Activated CD8-positive, alpha-beta T cell treated with anti-CD3 and anti-CD28 coated beads, Interleukin-2, amount 10 ng/mL, durations not matched to agents 7 days and 5 days (primary cell): Measurements from ENCODE around the gene KHNYN. TPM values are rescaled to one million over a fixed set of nuclear protein-coding genes. Genes with fewer than 3 reads are reported as not detected.

Experiments
- total RNA-seq, 2 experiments: library from RNA; stranded (reverse); gene quantifications; one replicate each; pipeline ENCODE4 v1.2.3, GENCODE V29; 2021

KHNYN gene
- total RNA-seq, 2 experiments from 2014 or later = 55.4 to 58.9 TPM

Other genes starting within 250 kb of the KHNYN start
- gene IPO4, start 241.1 kb upstream of the KHNYN start, total RNA-seq = 10 to 100 TPM; 56.3 to 60.1 TPM
- 10 to 100 TPM; 29.3 to 32.8 TPM for gene TM9SF1, start 234.5 kb upstream of the KHNYN start, total RNA-seq
- not detected for gene TSSK4, start 224.3 kb upstream of the KHNYN start, total RNA-seq
- gene CHMP4A, start 216.5 kb upstream of the KHNYN start, total RNA-seq = 10 to 100 TPM; 83.2 to 93.4 TPM
- 10 to 100 TPM; 16.9 to 18.2 TPM for gene MDP1, start 213.9 kb upstream of the KHNYN start, total RNA-seq
- gene NEDD8, start 197.6 kb upstream of the KHNYN start, total RNA-seq = 100 to 1,000 TPM; 214 to 222 TPM
- 10 to 100 TPM; 67.2 to 68.4 TPM for gene GMPR2, start 197.0 kb upstream of the KHNYN start, total RNA-seq
- 100 to 1,000 TPM; 128 to 131 TPM for gene TINF2, start 187.3 kb upstream of the KHNYN start, total RNA-seq
- gene TGM1, start 166.8 kb upstream of the KHNYN start, total RNA-seq = 1 to 10 TPM; 2.7 to 3.1 TPM
- gene RABGGTA, start 158.4 kb upstream of the KHNYN start, total RNA-seq = 10 to 100 TPM; 47.7 to 51.8 TPM
- 10 to 100 TPM; 28.6 to 33.9 TPM for gene DHRS1, start 130.2 kb upstream of the KHNYN start, total RNA-seq
- 10 to 100 TPM; 35.2 to 36.7 TPM for gene NOP9, start 130.1 kb upstream of the KHNYN start, total RNA-seq
- gene CIDEB, start 122.0 kb upstream of the KHNYN start, total RNA-seq = 10 to 100 TPM; 47.2 to 48.2 TPM
- 10 to 100 TPM; 17.8 to 18.7 TPM for gene LTB4R2, start 119.8 kb upstream of the KHNYN start, total RNA-seq
- 10 to 100 TPM; 26.9 to 28.0 TPM for gene LTB4R, start 118.5 kb upstream of the KHNYN start, total RNA-seq
- 1 to 10 TPM; 3.4 to 4.7 TPM for gene ADCY4, start 94.9 kb upstream of the KHNYN start, total RNA-seq
- 10 to 100 TPM; 26.9 to 28.6 TPM for gene RIPK3, start 90.0 kb upstream of the KHNYN start, total RNA-seq
- not detected for gene NFATC4, start 61.8 kb upstream of the KHNYN start, total RNA-seq
- under 1 TPM; 0.21 to 0.52 TPM for gene NYNRIN, start 31.0 kb upstream of the KHNYN start, total RNA-seq
- 1 to 10 TPM; 1.1 to 1.3 TPM for gene CBLN3, start 286 bp upstream of the KHNYN start, total RNA-seq
- gene SDR39U1, start 12.8 kb downstream of the KHNYN start, total RNA-seq = 10 to 100 TPM; 47.6 to 58.6 TPM
- gene CMA1, start 78.3 kb downstream of the KHNYN start, total RNA-seq = under 1 TPM; 0.52 to 0.82 TPM
- under 1 TPM; 0.32 to 0.47 TPM for gene CTSG, start 146.3 kb downstream of the KHNYN start, total RNA-seq
- 1 to 10 TPM; 9.0 to 9.9 TPM for gene GZMH, start 179.7 kb downstream of the KHNYN start, total RNA-seq
- 100 to 1,000 TPM; 354 to 368 TPM for gene GZMB, start 204.2 kb downstream of the KHNYN start, total RNA-seq